Measurements from ENCODE around the gene BLM. TPM values are rescaled to one million over a fixed set of nuclear protein-coding genes. Genes with fewer than 3 reads are reported as not detected.

BLM gene
- total and polyA plus RNA-seq, 2 of the 13 experiments (the other 11 are each of a cell fraction or from before 2014, with no cell fraction given): 5.1 to 11.8 TPM

DNA sequence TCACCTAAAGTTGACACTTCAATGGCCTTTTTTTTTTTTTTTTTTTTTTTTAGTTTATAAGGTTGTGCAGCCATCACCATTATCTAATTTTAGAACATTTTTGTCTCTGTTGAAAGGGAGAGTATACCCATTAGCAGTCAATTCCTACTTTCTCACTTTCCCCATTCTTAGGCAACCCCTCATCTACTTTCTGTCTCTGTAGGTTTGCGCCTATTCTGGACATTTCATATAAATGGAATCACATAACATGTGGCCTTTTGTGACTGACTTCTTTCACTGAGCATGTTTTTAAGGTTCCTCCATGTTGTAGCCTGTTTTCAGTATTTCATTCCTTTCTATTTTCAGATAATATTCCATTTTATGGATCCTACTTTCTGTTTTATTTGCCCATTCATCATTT, 56.3 kb downstream of the BLM start:
- Histone ChIP-seq H4K20me1 (ENCODE audit: insufficient read depth, low read length) (no peaks in the 10 kb centered on the region), H3K4me1 (ENCODE audit: insufficient read depth, low read length) (no peaks in the 10 kb centered on the region), H3K4me3 (replicated peaks in 1 of 3; ENCODE audit: insufficient read depth in 1 of 3, low read depth in 2 of 3, low read length in 3 of 3) (no peak overlapping the region), H3K79me2 (ENCODE audit: insufficient read depth, low read length) (no peaks in the 10 kb centered on the region), H3K9me3 (ENCODE audit: low read length) (no peaks in the 10 kb centered on the region), H2AFZ (ENCODE audit: low read length) (no peak overlapping the region), H3K9ac (ENCODE audit: insufficient read depth, low read depth, low read length) (no peak overlapping the region), H3K27me3 (ENCODE audit: control insufficient read depth in 1 of 2, insufficient read depth in 2 of 2, low read length in 2 of 2) (no peaks in the 10 kb centered on the region), H3K4me2 (ENCODE audit: low read depth, low read length) (no peak overlapping the region), H3K27ac (ENCODE audit: extremely low read length, insufficient read depth, low read length) (no peak overlapping the region), H3K36me3 (replicated peaks in 1 of 2; ENCODE audit: control insufficient read depth in 1 of 2, insufficient read depth in 2 of 2, low read length in 2 of 2) (0 out of 5 replicates have a peak, but pooled peaks cover 0 to 3% of the 10 kb centered on the region in 2 experiments)
- intact Hi-C loops (cut with micrococcal nuclease; ENCODE audit: unreplicated experiment): no loop called here
- TF ChIP-seq ZNF335 (CRISPR knock-in tag; IDR thresholded peaks at IDR 0.05): no peak
- no peak for TF ChIP-seq NFE2L1 (CRISPR knock-in tag; IDR thresholded peaks at IDR 0.05; ENCODE audit: borderline replicate concordance)
- BruUV-seq (replicated peaks): no TSS peak
- ATAC-seq: no peak
- in situ Hi-C loops (cut with HindIII; ENCODE audit: extremely low pct_ligation_motif_present, low pct_unique_long_range_greater_than_20kb): no loop called here
- 94% methylated on average over 1 of the region's 1 CpG for WGBS (ENCODE audit: low lambda C conversion rate)
- CTCF ChIA-PET (ENCODE audit: low intra/inter-chr PET ratio, low total read pairs): no interaction called here
- POLR2A ChIA-PET: no interaction called here
- FAIRE-seq: no peak
- DNase-seq (ENCODE audit: low spot score): no peak

DNA sequence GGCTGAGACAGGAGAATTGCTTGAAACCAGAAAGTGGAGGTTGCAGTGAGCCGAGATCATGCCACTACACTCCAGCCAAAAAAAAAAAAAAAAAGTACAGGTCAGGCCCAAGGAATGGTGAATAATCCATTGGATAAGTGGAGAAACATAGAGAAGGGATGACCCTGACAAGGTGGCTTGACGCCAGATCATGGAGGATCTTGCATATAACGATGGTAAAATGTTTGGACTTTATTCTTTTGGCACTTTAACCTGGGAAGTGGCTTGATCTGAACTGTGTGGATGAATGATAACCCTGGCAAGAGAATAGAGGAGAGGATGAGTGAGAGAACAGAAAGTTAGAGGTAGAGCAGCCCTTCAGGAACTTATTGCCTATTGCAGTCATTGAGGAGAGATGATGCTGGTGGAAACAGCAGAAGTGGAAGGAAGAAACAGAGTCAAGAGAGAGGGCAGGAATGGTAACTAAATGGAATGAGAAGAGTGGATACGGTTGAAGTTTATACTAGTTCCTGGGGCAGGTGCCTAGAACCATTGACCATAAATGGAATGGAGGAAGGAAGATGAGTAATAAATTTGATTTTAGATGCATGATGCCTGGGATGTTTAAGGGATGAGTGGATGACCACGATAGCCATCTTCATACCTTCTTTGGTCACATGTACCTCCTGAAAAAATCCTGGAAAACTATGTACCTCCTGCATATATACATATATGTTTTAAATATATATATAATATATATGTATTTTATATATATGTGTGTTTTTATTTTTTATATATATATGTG, 57.8 kb downstream of the BLM start:
- DNase-seq (ENCODE audit: low spot score) (no peak), FAIRE-seq (no peak), ATAC-seq (no peak)
- BruUV-seq (replicated peaks): no TSS peak
- no peaks in the 10 kb centered on the region for H3K4me1 ChIP-seq (ENCODE audit: insufficient read depth, low read length)
- POLR2A ChIA-PET: no interaction called here
- no peaks in the 10 kb centered on the region for H3K9me3 ChIP-seq (ENCODE audit: low read length)
- in situ Hi-C loops (cut with HindIII; ENCODE audit: extremely low pct_ligation_motif_present, low pct_unique_long_range_greater_than_20kb) (no loop called here), intact Hi-C loops (cut with micrococcal nuclease; ENCODE audit: unreplicated experiment) (no loop called here)
- no peak overlapping the region for H3K4me3 ChIP-seq (replicated peaks in 1 of 3; ENCODE audit: insufficient read depth in 1 of 3, low read depth in 2 of 3, low read length in 3 of 3)
- H3K79me2 ChIP-seq (ENCODE audit: insufficient read depth, low read length): no peaks in the 10 kb centered on the region
- H3K36me3 ChIP-seq (replicated peaks in 1 of 2; ENCODE audit: control insufficient read depth in 1 of 2, insufficient read depth in 2 of 2, low read length in 2 of 2): no peaks in the 10 kb centered on the region
- no peak overlapping the region for H3K27ac ChIP-seq (ENCODE audit: extremely low read length, insufficient read depth, low read length)
- H3K4me2 ChIP-seq (ENCODE audit: low read depth, low read length): no peak overlapping the region
- no peak overlapping the region for H3K9ac ChIP-seq (ENCODE audit: insufficient read depth, low read depth, low read length)
- no peaks in the 10 kb centered on the region for H3K27me3 ChIP-seq (ENCODE audit: control insufficient read depth in 1 of 2, insufficient read depth in 2 of 2, low read length in 2 of 2)
- no peak overlapping the region for H2AFZ ChIP-seq (ENCODE audit: low read length)
- 97% methylated on average over 5 of the region's 5 CpGs for WGBS (ENCODE audit: low lambda C conversion rate)
- CTCF ChIA-PET (ENCODE audit: low intra/inter-chr PET ratio, low total read pairs): interaction anchor here (0.8 kb wide), 1 partner anchor 42 kb away, joined by 3 read pairs; no protein-coding TSS in a partner anchor
- H4K20me1 ChIP-seq (ENCODE audit: insufficient read depth, low read length): no peaks in the 10 kb centered on the region
- TF ChIP-seq, protein P1, sequence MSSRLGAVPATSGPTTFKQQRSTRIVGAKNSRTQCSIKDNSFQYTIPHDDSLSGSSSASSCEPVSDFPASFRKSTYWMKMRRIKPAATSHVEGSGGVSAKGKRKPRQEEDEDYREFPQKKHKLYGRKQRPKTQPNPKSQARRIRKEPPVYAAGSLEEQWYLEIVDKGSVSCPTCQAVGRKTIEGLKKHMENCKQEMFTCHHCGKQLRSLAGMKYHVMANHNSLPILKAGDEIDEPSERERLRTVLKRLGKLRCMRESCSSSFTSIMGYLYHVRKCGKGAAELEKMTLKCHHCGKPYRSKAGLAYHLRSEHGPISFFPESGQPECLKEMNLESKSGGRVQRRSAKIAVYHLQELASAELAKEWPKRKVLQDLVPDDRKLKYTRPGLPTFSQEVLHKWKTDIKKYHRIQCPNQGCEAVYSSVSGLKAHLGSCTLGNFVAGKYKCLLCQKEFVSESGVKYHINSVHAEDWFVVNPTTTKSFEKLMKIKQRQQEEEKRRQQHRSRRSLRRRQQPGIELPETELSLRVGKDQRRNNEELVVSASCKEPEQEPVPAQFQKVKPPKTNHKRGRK (CRISPR knock-in tag; IDR thresholded peaks at IDR 0.05): no peak
- TF ChIP-seq, protein P2, sequence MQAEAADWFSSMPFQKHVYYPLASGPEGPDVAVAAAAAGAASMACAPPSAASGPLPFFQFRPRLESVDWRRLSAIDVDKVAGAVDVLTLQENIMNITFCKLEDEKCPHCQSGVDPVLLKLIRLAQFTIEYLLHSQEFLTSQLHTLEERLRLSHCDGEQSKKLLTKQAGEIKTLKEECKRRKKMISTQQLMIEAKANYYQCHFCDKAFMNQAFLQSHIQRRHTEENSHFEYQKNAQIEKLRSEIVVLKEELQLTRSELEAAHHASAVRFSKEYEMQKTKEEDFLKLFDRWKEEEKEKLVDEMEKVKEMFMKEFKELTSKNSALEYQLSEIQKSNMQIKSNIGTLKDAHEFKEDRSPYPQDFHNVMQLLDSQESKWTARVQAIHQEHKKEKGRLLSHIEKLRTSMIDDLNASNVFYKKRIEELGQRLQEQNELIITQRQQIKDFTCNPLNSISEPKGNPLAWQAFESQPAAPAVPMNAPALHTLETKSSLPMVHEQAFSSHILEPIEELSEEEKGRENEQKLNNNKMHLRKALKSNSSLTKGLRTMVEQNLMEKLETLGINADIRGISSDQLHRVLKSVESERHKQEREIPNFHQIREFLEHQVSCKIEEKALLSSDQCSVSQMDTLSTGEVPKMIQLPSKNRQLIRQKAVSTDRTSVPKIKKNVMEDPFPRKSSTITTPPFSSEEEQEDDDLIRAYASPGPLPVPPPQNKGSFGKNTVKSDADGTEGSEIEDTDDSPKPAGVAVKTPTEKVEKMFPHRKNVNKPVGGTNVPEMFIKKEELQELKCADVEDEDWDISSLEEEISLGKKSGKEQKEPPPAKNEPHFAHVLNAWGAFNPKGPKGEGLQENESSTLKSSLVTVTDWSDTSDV (CRISPR knock-in tag; IDR thresholded peaks at IDR 0.05): no peak
- TF ChIP-seq SRY (CRISPR knock-in tag; IDR thresholded peaks at IDR 0.05): no peak
- no peak for TF ChIP-seq RCOR2 (CRISPR knock-in tag; IDR thresholded peaks at IDR 0.05)
- TF ChIP-seq, protein P3, sequence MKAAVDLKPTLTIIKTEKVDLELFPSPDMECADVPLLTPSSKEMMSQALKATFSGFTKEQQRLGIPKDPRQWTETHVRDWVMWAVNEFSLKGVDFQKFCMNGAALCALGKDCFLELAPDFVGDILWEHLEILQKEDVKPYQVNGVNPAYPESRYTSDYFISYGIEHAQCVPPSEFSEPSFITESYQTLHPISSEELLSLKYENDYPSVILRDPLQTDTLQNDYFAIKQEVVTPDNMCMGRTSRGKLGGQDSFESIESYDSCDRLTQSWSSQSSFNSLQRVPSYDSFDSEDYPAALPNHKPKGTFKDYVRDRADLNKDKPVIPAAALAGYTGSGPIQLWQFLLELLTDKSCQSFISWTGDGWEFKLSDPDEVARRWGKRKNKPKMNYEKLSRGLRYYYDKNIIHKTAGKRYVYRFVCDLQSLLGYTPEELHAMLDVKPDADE (CRISPR knock-in tag; IDR thresholded peaks at IDR 0.05): no peak

All from HepG2 (cell line).